Activated naive CD4-positive, alpha-beta T cell treated with anti-CD3 and anti-CD28 coated beads, Interleukin-2, amount 10 ng/mL, durations not matched to agents 7 days and 5 days (primary cell): ENCODE measurements around the gene TBC1D2B.

ENCODE experiments used
- CTCF ChIA-PET: fragments of 350-600 bp; sonication (Branson Sonifier 250); formaldehyde crosslinking; loops from one replicate; lab custom pipeline; 2021; ENCODE audit warnings: antibody characterized with exemption; lab: Charles Lee
- DNase-seq: peaks from one replicate; pipeline ENCODE4 v3.0.0-alpha.2; 2020
- H3K27ac Mint-ChIP-seq: one replicate; pipeline ENCODE4 v1.8.0; 2021; ENCODE audit warnings: mild to moderate bottlenecking, moderate library complexity, mixed read lengths
- H3K27me3 Mint-ChIP-seq: one replicate; pipeline ENCODE4 v1.8.0; 2021; ENCODE audit warnings: mild to moderate bottlenecking, mixed read lengths
- H3K36me3 Mint-ChIP-seq: one replicate; pipeline ENCODE4 v1.8.0; 2021; ENCODE audit warnings: mixed read lengths
- H3K4me1 Mint-ChIP-seq: one replicate; pipeline ENCODE4 v1.8.0; 2021; ENCODE audit warnings: mixed read lengths
- H3K4me3 Mint-ChIP-seq: one replicate; pipeline ENCODE4 v1.8.0; 2021; ENCODE audit warnings: mild to moderate bottlenecking, moderate library complexity, mixed read lengths
- H3K9me3 Mint-ChIP-seq: one replicate; pipeline ENCODE4 v1.8.0; 2021; ENCODE audit warnings: mixed read lengths

The TBC1D2B gene

GRCh38 chr15:78050826-78051225 lies 26.7 kb downstream of the TBC1D2B start:
- peak overlapping the region; percentile 93 for H3K27ac Mint-ChIP-seq
- CTCF ChIA-PET, result interaction anchor here (0.7 to 9.3 kb wide), 10 partner anchors 8 to 61 kb away, joined by 3 to 69 read pairs (median 6); partner anchors contain the start of gene TBC1D2B
- no peak for DNase-seq

GRCh38 chr15:78050441-78050809 lies 27.1 kb downstream of the TBC1D2B start:
- Mint-ChIP-seq H3K4me1 (peaks cover 91% of the 10 kb centered on the region), H3K27me3 (no peaks in the 10 kb centered on the region), H3K9me3 (no peaks in the 10 kb centered on the region), H3K36me3 (peaks cover 48% of the 10 kb centered on the region), H3K27ac (peak overlapping the region; percentile 93), H3K4me3 (no peak overlapping the region)
- CTCF ChIA-PET, result interaction anchor here (0.7 to 9.3 kb wide), 9 partner anchors 8 to 62 kb away, joined by 3 to 69 read pairs (median 7); partner anchors contain the start of gene TBC1D2B
- no peak for DNase-seq

More at GRCh38 chr15:78050826-78051225, 26.7 kb downstream of the TBC1D2B start:
- H3K4me1 Mint-ChIP-seq, result peaks cover 92% of the 10 kb centered on the region
- no peaks in the 10 kb centered on the region for H3K9me3 Mint-ChIP-seq
- H3K36me3 Mint-ChIP-seq, result peaks cover 52% of the 10 kb centered on the region
- H3K27me3 Mint-ChIP-seq, result no peaks in the 10 kb centered on the region
- no peak overlapping the region for H3K4me3 Mint-ChIP-seq

GRCh38 chr15:78049691-78050440 lies 27.6 kb downstream of the TBC1D2B start:
- peak; percentile 71 for DNase-seq
- Mint-ChIP-seq H3K27ac (peak overlapping the region; percentile 93), H3K27me3 (no peaks in the 10 kb centered on the region), H3K9me3 (no peaks in the 10 kb centered on the region), H3K4me1 (peaks cover 91% of the 10 kb centered on the region), H3K4me3 (peak overlapping the region; percentile 18), H3K36me3 (peaks cover 48% of the 10 kb centered on the region)
- CTCF ChIA-PET, result interaction anchor here (0.7 to 9.3 kb wide), 9 partner anchors 9 to 62 kb away, joined by 3 to 69 read pairs (median 7); partner anchors contain the start of gene TBC1D2B

- CTCF ChIA-PET, result interaction anchor here (1.8 to 9.3 kb wide), 2 partner anchors 13 to 21 kb away, joined by 9 to 69 read pairs; no protein-coding TSS in a partner anchor
- Mint-ChIP-seq H3K36me3 (peaks cover 51% of the 10 kb centered on the region), H3K4me3 (no peak overlapping the region), H3K4me1 (peaks cover 92% of the 10 kb centered on the region), H3K9me3 (no peaks in the 10 kb centered on the region), H3K27me3 (no peaks in the 10 kb centered on the region), H3K27ac (peak overlapping the region; percentile 93)
- no peak for DNase-seq
These were observed 28.9 kb downstream of the TBC1D2B start for GRCh38 chr15:78048628-78048920.

DNA sequence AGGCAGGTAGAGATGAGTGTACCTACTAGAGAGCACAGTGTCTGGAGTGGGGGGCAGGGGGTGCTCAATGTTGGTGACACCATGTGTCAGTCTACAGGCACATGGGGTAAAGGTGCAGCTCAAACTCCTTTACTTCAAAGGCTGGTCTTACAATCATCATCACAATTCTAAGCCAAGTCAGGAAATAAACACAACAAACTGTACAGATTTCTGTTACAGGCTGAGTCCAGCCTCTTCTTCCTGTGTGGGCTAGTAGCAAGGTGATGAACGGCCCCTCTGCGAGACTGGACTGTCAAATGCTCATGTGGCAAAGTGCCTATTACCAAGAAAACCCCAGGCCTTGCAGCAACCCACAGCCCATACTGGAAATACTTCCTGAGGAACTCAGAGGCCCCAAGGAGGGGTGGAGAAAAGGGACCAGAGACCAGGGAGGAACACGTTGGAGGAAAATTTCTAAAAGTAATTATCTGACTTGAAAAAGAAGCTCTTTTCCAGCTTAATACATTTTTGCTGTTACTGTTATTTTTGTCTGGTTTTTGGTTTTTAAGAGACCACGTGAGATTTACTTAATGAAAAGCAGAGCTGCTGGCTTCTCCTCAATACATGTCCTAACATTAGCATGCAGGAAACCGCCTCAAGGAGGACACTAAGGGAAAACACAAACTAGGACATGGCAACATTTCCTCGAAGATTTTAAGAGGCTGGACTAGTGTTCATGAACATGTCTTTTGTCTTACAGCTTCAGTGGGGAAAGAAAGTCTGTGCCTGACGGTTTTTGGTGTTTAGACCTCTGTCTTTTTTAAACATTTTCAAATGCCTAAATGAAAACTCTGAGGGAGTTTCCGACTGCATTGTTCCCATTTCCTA lies 29.5 kb downstream of the TBC1D2B start:
- CTCF ChIA-PET, result interaction anchor here (0.7 to 9.3 kb wide), 4 partner anchors 13 to 60 kb away, joined by 3 to 69 read pairs (median 9); no protein-coding TSS in a partner anchor
- DNase-seq, result peak; percentile 37
- peaks cover 53% of the 10 kb centered on the region for H3K36me3 Mint-ChIP-seq
- H3K27me3 Mint-ChIP-seq, result no peaks in the 10 kb centered on the region
- peak overlapping the region; percentile 5 for H3K4me3 Mint-ChIP-seq
- H3K27ac Mint-ChIP-seq, result peak overlapping the region; percentile 93
- H3K4me1 Mint-ChIP-seq, result peaks cover 94% of the 10 kb centered on the region
- no peaks in the 10 kb centered on the region for H3K9me3 Mint-ChIP-seq

DNA sequence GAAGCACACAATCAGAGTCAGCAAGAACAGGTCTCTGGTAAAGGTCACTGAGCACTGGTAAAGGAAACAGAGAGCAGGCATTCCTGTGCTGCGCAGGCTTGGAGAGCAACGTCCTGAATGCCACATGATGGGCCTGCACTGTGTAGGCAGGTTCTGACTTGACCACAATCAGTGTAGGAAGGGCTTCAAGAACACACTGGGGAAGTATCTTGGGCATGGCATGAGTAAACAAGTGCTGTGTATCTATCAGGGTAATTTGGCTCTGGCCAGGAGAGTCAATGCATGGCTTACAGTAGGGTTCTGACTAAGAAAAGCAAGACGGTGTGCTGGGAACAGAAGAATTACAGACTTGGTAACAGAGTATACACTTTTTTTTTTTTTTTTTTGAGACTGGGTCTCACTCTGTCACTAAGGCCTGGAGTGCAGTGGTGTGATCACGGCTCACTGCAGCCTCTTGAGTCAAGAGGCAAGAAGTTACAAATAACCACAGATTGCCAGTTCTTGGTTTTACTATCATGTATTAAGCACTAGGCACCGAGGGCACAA lies 30.6 kb downstream of the TBC1D2B start:
- Mint-ChIP-seq H3K36me3 (peaks cover 53% of the 10 kb centered on the region), H3K4me1 (peaks cover 94% of the 10 kb centered on the region), H3K27ac (peak overlapping the region; percentile 93), H3K4me3 (peak overlapping the region; percentile 5), H3K9me3 (no peaks in the 10 kb centered on the region), H3K27me3 (no peaks in the 10 kb centered on the region)
- CTCF ChIA-PET, result interaction anchor here (1.8 to 9.3 kb wide), 3 partner anchors 12 to 62 kb away, joined by 9 to 69 read pairs (median 9); no protein-coding TSS in a partner anchor
- DNase-seq, result no peak

DNA sequence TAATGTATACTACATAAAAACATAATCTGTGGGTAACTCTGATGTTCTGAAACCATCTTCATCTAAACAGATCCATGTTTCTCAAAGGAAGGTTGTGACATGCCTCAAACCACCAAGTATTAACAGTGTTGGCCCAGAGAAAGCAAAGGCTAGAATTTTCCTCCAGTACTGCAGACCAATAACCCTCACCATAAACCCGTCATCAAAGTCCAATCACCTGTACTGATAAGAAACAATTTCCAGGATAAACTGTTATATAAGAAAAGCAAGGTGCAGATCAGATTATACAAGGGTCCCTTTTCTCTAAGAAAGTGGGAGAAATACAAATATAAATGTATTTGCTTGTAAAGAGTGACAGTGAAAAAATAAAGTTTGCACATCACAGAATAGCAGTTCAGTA lies 32.3 kb downstream of the TBC1D2B start:
- Mint-ChIP-seq H3K36me3 (peaks cover 55% of the 10 kb centered on the region), H3K27me3 (no peaks in the 10 kb centered on the region), H3K4me3 (no peak overlapping the region), H3K4me1 (peaks cover 92% of the 10 kb centered on the region), H3K27ac (peak overlapping the region; percentile 33), H3K9me3 (no peaks in the 10 kb centered on the region)
- DNase-seq, result no peak
- CTCF ChIA-PET, result interaction anchor here (0.6 to 1.2 kb wide), 3 partner anchors 17 to 425 kb away, joined by 3 to 4 read pairs (median 4); no protein-coding TSS in a partner anchor

DNA sequence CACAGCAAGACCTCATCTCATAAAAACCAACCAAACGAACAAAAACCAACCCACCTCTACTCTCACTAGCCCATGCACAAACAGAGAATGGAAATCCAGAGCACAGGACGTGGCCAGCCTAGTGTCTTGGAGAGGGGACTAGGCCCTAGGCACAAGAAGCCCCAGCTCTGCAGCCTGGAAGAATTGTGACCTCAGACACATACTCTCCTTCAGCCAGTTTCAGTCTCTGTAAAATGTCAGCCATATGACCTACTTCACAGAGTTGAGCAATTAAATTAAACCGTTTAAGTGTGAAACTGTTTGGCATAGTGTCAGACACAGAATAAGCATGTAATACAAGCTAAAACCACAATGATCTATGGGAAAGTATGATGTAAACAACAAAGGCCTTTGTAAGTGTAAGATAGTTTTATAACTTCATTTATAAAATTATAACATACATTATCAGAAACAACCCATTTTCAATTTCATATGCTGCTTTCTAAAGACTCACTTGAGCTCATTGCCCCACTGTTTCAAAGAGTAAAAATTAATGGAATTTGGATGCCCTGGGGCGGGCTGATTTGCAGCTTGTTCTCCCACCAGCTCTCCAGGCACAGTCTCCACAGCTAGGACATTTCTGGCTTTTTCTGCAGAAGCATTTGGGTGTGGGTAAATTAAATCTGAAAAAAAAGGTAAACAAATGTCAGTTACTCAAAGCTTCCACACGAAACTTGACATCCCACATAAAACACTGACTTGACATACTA lies 32.9 kb downstream of the TBC1D2B start:
- Mint-ChIP-seq H3K27me3 (no peaks in the 10 kb centered on the region), H3K36me3 (peaks cover 58% of the 10 kb centered on the region), H3K4me1 (peaks cover 92% of the 10 kb centered on the region), H3K27ac (peak overlapping the region; percentile 71), H3K4me3 (no peak overlapping the region), H3K9me3 (no peaks in the 10 kb centered on the region)
- CTCF ChIA-PET, result interaction anchor here (0.6 to 1.2 kb wide), 3 partner anchors 18 to 426 kb away, joined by 3 to 4 read pairs (median 4); no protein-coding TSS in a partner anchor
- DNase-seq, result no peak

- H3K4me1 Mint-ChIP-seq, result peaks cover 92% of the 10 kb centered on the region
- H3K4me3 Mint-ChIP-seq, result no peak overlapping the region
- DNase-seq, result no peak
- H3K27ac Mint-ChIP-seq, result no peak overlapping the region
- peaks cover 67% of the 10 kb centered on the region for H3K36me3 Mint-ChIP-seq
- H3K9me3 Mint-ChIP-seq, result no peaks in the 10 kb centered on the region
- CTCF ChIA-PET, result interaction anchor here (0.7 to 3.1 kb wide), 5 partner anchors 9 to 131 kb away, joined by 3 to 15 read pairs (median 4); no protein-coding TSS in a partner anchor
- H3K27me3 Mint-ChIP-seq, result no peaks in the 10 kb centered on the region
These were observed 35.6 kb downstream of the TBC1D2B start for GRCh38 chr15:78041946-78042345.

- peaks cover 92% of the 10 kb centered on the region for H3K4me1 Mint-ChIP-seq
- H3K9me3 Mint-ChIP-seq, result no peaks in the 10 kb centered on the region
- no peak for DNase-seq
- no peaks in the 10 kb centered on the region for H3K27me3 Mint-ChIP-seq
- H3K4me3 Mint-ChIP-seq, result no peak overlapping the region
- CTCF ChIA-PET, result interaction anchor here (1.0 to 3.1 kb wide), 3 partner anchors 68 to 72 kb away, joined by 3 to 15 read pairs (median 5); no protein-coding TSS in a partner anchor
- H3K27ac Mint-ChIP-seq, result peak overlapping the region; percentile 15
- H3K36me3 Mint-ChIP-seq, result peaks cover 70% of the 10 kb centered on the region
These were observed 36.8 kb downstream of the TBC1D2B start for GRCh38 chr15:78040653-78041244.

DNA sequence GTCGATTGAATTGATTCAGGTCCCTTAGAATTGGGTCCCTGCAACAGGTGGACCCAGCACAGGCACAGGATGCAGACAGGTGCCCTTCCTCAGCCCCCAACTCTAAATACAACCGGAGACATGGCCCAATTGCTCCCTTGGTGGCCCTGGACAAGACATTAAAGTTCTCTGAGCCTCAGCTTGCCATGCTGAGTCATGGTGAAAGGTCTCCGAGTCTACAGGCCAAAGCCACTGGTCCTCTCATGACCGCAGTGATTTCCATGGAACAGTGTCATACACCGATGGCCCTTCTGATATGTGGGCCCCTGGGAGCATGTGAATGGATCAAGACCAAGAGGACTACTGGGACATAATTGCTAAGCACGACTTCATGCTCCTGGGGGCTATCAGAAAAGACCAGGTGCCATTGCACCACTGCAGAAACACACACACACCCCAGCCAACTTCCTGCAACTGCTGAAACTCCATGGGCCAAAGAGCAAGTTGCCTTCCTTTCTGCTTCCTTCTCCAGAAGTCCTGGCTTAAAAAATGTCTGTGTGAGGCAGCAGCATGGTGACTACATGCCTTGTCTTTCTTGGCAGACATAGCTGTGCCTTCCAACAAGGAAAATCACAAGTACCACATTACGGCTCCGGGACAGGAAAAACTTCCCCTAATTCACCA lies 38.8 kb downstream of the TBC1D2B start:
- no peaks in the 10 kb centered on the region for H3K27me3 Mint-ChIP-seq

DNA sequence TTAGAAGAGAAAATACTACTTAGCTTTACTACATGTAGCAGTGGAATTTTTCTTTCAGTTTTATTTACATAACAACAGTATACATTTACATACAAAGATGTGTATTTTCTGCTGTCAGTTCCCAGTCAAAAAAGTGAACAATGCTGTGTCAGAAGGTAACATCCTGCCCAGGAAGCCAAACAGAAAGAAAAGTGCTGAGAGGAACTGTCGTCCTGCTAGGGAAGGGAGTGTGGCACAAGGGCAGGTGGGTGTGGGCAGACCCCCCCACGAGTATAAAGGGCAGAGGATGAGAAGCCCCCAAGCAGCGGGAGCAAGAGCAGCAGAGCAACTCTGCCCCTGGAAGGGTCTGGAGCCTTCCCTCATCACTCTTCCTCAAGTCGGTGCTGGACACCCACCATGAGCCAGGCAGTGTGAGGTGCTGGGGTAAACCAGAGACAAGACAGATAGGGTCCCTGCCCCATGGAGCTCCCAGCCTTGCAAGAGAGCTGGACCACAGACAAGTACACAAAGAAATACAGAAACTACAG lies 39.7 kb downstream of the TBC1D2B start:
- no peaks in the 10 kb centered on the region for H3K9me3 Mint-ChIP-seq
- CTCF ChIA-PET, result interaction anchor here (1.2 kb wide), 1 partner anchor 68 kb away, joined by 3 read pairs; no protein-coding TSS in a partner anchor
- H3K36me3 Mint-ChIP-seq, result peaks cover 66% of the 10 kb centered on the region
- H3K4me1 Mint-ChIP-seq, result peaks cover 97% of the 10 kb centered on the region
- no peak for DNase-seq
- H3K27me3 Mint-ChIP-seq, result no peaks in the 10 kb centered on the region
- peak overlapping the region; percentile 4 for H3K4me3 Mint-ChIP-seq
- H3K27ac Mint-ChIP-seq, result peak overlapping the region; percentile 78

More for the DNA sequence above, 38.8 kb downstream of the TBC1D2B start:
- no peak for DNase-seq
- Mint-ChIP-seq H3K36me3 (peaks cover 68% of the 10 kb centered on the region), H3K4me3 (no peak overlapping the region), H3K27ac (peak overlapping the region; percentile 78), H3K4me1 (peaks cover 94% of the 10 kb centered on the region), H3K9me3 (no peaks in the 10 kb centered on the region)
- CTCF ChIA-PET, result no interaction called here
